Skeletal muscle tissue (tissue), 4 donors: ENCODE data around the gene SLC6A5. TPM values are rescaled to one million over a fixed set of nuclear protein-coding genes. Genes with fewer than 3 reads are reported as not detected.

Experiments used
- H3K27ac ChIP-seq: one replicate; pipeline ENCODE4 v1.7.0; 2013; ENCODE audit warnings: mild to moderate bottlenecking, low read depth, low read length, inconsistent platforms
- H3K27me3 ChIP-seq, 3 donors: one replicate each; pipeline ENCODE4 v1.7.0; 2013; ENCODE audit warnings: low read length in 3 of 3; ENCODE audit not compliant: control insufficient read depth in 3 of 3, insufficient read depth in 3 of 3
- H3K36me3 ChIP-seq, 3 donors: one replicate each; pipeline ENCODE4 v1.7.0; 2013; ENCODE audit warnings: low read length in 3 of 3; ENCODE audit not compliant: control insufficient read depth in 3 of 3, insufficient read depth in 3 of 3
- H3K4me1 ChIP-seq, 3 donors: one replicate each; pipeline ENCODE4 v1.7.0; 2013; ENCODE audit warnings: low read length in 3 of 3, mild to moderate bottlenecking in 3 of 3; ENCODE audit not compliant: control insufficient read depth in 3 of 3, insufficient read depth in 3 of 3
- H3K4me3 ChIP-seq, 3 donors: one replicate each; pipeline ENCODE4 v1.7.0; 2013; ENCODE audit warnings: low read length in 3 of 3
- H3K9ac ChIP-seq, 3 donors: one replicate each; pipeline ENCODE4 v1.7.0; 2013; ENCODE audit warnings: low read length in 3 of 3, mild to moderate bottlenecking in 3 of 3, moderate library complexity in 2 of 3, low read depth in 1 of 3
- H3K9me3 ChIP-seq, 3 donors: one replicate each; pipeline ENCODE4 v1.7.0; 2013; ENCODE audit warnings: low read length in 3 of 3; ENCODE audit not compliant: control insufficient read depth in 3 of 3
- total RNA-seq: library from RNA; depleted of rRNA; stranded (reverse); fragments of >200 nt; gene quantifications from one replicate; pipeline ENCODE4 v1.2.3, GENCODE V29; 2014
- donor health status: Osteomylitis.

The SLC6A5 gene
- total RNA-seq, 1 donor from 2014 or later = not detected

DNA sequence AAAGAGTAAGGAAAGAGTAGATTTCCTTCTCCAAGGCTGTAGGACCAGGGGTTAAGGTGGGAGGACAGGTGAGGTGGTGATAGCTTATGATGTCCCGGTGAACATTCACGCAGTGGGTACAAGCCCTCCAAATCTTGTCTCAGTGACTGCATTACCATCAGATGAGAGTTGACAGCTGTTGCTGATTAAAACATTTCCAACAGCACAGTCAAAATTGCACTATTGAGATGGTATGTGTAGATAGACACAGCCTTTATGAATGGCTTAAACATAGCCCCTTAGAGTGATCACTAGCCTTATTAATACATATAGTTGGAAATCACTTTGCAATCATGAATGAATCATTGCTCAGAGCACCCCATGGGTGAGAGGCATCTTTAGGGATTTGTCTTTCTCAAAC lies 77.2 kb downstream of the SLC6A5 start:
- H3K27ac ChIP-seq = no peak overlapping the region
- no peaks in the 10 kb centered on the region for H3K36me3 ChIP-seq
- peaks cover 10 to 20% (median 19%) of the 10 kb centered on the region in 3 donors for H3K27me3 ChIP-seq
- H3K4me3 ChIP-seq = no peak overlapping the region
- H3K9ac ChIP-seq = no peak overlapping the region
- no peaks in the 10 kb centered on the region for H3K4me1 ChIP-seq
- no peaks in the 10 kb centered on the region for H3K9me3 ChIP-seq

- Histone ChIP-seq H3K9ac (no peak overlapping the region), H3K4me1 (no peaks in the 10 kb centered on the region), H3K4me3 (no peak overlapping the region), H3K27me3 (no peaks in the 10 kb centered on the region), H3K27ac (no peak overlapping the region), H3K9me3 (no peaks in the 10 kb centered on the region), H3K36me3 (no peaks in the 10 kb centered on the region)
Measured at GRCh38 chr11:20688761-20689160, 89.4 kb downstream of the SLC6A5 start.

DNA sequence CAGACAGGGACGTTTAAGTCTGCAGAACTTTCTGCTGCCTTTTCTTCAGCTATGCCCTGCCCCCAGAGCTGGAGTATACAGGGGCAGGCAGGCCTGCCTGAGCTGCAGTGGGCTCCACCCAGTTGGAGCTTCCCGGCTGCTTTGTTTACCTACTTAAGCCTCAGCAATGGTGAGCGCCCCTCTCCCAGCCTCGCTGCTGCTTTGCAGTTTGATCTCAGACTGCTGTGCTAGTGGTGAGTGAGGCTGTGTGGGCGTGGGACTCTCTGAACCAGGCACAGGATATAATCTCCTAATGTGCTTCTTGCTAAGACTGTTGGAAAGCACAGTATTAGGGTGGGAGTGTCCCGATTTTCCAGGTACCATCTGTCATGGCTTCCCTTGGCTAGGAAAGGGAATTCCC lies 108.5 kb downstream of the SLC6A5 start:
- no peaks in the 10 kb centered on the region for H3K4me1 ChIP-seq
- no peaks in the 10 kb centered on the region for H3K36me3 ChIP-seq

More for the DNA sequence above, 108.5 kb downstream of the SLC6A5 start:
- peaks cover 0 to 2% (median 0%) of the 10 kb centered on the region in 3 donors for H3K9me3 ChIP-seq
- no peaks in the 10 kb centered on the region for H3K27me3 ChIP-seq
- H3K4me3 ChIP-seq = no peak overlapping the region
- H3K27ac ChIP-seq = no peak overlapping the region
- H3K9ac ChIP-seq = no peak overlapping the region

Other genes starting within 250 kb of the SLC6A5 start
- gene HTATIP2, start 235.9 kb upstream of the SLC6A5 start, total RNA-seq = 5.7 TPM
- 17.2 TPM for gene PRMT3, start 211.9 kb upstream of the SLC6A5 start, total RNA-seq
- gene NELL1, start 70.0 kb downstream of the SLC6A5 start, total RNA-seq = 3.7 TPM